ENCODE measurements around the gene SGCD.

SGCD gene

GRCh38 chr5:156513123-156513815 lies 186.3 kb downstream of the SGCD start:
- peak; percentile 71 to 85 for DNase-seq (ENCODE audit: low read depth in 1 of 2, low spot score in 1 of 2)
- TF ChIP-seq SPI1 (IDR thresholded peaks at IDR 0.05; ENCODE audit: borderline replicate concordance, low read depth) (peak; percentile 33; the same call in 1 of the 2 replicates), POLR2AphosphoS5 (IDR thresholded peaks at IDR 0.05; ENCODE audit: low read depth) (peak; percentile 54; the same call in 1 of the 2 replicates), GABPA (IDR thresholded peaks at IDR 0.05; ENCODE audit: low read depth) (peak; percentile 32; the same call in 1 of the 2 replicates), REST (IDR thresholded peaks at IDR 0.05; ENCODE audit: insufficient replicate concordance, low read depth) (peak; percentile 28), CTCF (IDR thresholded peaks at IDR 0.05; ENCODE audit: insufficient read depth, low read length) (no peak)
- Histone ChIP-seq H3K27me3 (ENCODE audit: insufficient read depth, poor library complexity, severe bottlenecking) (no peaks in the 10 kb centered on the region), H3K4me3 (replicated peaks; ENCODE audit: insufficient read depth, low read length) (no peak overlapping the region), H3K27ac (replicated peaks) (peak overlapping the region; percentile 56)

GRCh38 chr5:156515121-156515520 lies 188.2 kb downstream of the SGCD start:
- TF ChIP-seq GABPA (IDR thresholded peaks at IDR 0.05; ENCODE audit: low read depth): no peak
- no peak for TF ChIP-seq POLR2AphosphoS5 (IDR thresholded peaks at IDR 0.05; ENCODE audit: low read depth)
- TF ChIP-seq REST (IDR thresholded peaks at IDR 0.05; ENCODE audit: insufficient replicate concordance, low read depth): no peak
- TF ChIP-seq CTCF (IDR thresholded peaks at IDR 0.05; ENCODE audit: insufficient read depth, low read length): no peak
- TF ChIP-seq SPI1 (IDR thresholded peaks at IDR 0.05; ENCODE audit: borderline replicate concordance, low read depth): no peak
- no peak for DNase-seq (ENCODE audit: low read depth in 1 of 2, low spot score in 1 of 2)
- Histone ChIP-seq H3K4me3 (replicated peaks; ENCODE audit: insufficient read depth, low read length) (no peak overlapping the region), H3K27me3 (ENCODE audit: insufficient read depth, poor library complexity, severe bottlenecking) (no peaks in the 10 kb centered on the region), H3K27ac (replicated peaks) (no peak overlapping the region)

- TF ChIP-seq GABPA (IDR thresholded peaks at IDR 0.05; ENCODE audit: low read depth): no peak
- TF ChIP-seq CTCF (IDR thresholded peaks at IDR 0.05; ENCODE audit: insufficient read depth, low read length): no peak
- no peak for TF ChIP-seq POLR2AphosphoS5 (IDR thresholded peaks at IDR 0.05; ENCODE audit: low read depth)
- TF ChIP-seq SPI1 (IDR thresholded peaks at IDR 0.05; ENCODE audit: borderline replicate concordance, low read depth): no peak
- no peak for TF ChIP-seq REST (IDR thresholded peaks at IDR 0.05; ENCODE audit: insufficient replicate concordance, low read depth)
These were observed 188.9 kb downstream of the SGCD start for GRCh38 chr5:156515803-156516360.

More at GRCh38 chr5:156515803-156516360, 188.9 kb downstream of the SGCD start:
- no peak for DNase-seq (ENCODE audit: low read depth in 1 of 2, low spot score in 1 of 2)
- Histone ChIP-seq H3K27me3 (ENCODE audit: insufficient read depth, poor library complexity, severe bottlenecking) (no peaks in the 10 kb centered on the region), H3K4me3 (replicated peaks; ENCODE audit: insufficient read depth, low read length) (no peak overlapping the region), H3K27ac (replicated peaks) (no peak overlapping the region)
